Measurements from ENCODE around the gene FAM131B.
A peak's percentile ranks its signal among the peaks of the same experiment; 100 is the strongest.

FAM131B gene

GRCh38 chr7:143380646-143381426 is 18.3 kb upstream of the FAM131B start, which contains the start of gene ZYX:
Gene ZYX (plus strand): TSS chr7:143381345. CDS start chr7:143381572, 227 bp downstream.
- Histone ChIP-seq H3K4me2 (ENCODE audit: insufficient read depth, low read length) (peak within 1 kb of the TSS; percentile 100), H3K4me1 (ENCODE audit: insufficient read depth, low read length) (peaks cover 29% of the 10 kb centered on the region), H3K9ac (ENCODE audit: low read depth, low read length) (peak within 1 kb of the TSS; percentile 89), H3K4me3 (ENCODE audit: low read depth in 1 of 2, low read length in 2 of 2) (peak within 1 kb of the TSS; percentile 68 to 93), H2AFZ (ENCODE audit: low read depth, low read length) (peak within 1 kb of the TSS; percentile 98), H4K20me1 (ENCODE audit: insufficient read depth, low read length) (no peaks in the 10 kb centered on the region), H3K79me2 (ENCODE audit: insufficient read depth, low read length) (no peaks in the 10 kb centered on the region), H3K36me3 (ENCODE audit: insufficient read depth, low read length) (no peaks in the 10 kb centered on the region), H3K9me3 (ENCODE audit: insufficient read depth, low read length, severe bottlenecking) (no peaks in the 10 kb centered on the region), H3K27me3 (ENCODE audit: insufficient read depth, low read length, poor library complexity) (no peaks in the 10 kb centered on the region), H3K27ac (ENCODE audit: low read length) (peak within 1 kb of the TSS; percentile 20; the same call in 1 of the 2 replicates)
- DNase-seq (peak; percentile 75), ATAC-seq (ENCODE audit: insufficient read depth, low read depth) (peak; percentile 73)
- TF ChIP-seq CTCF (IDR thresholded peaks at IDR 0.05; ENCODE audit: borderline replicate concordance, extremely low read depth, low read length, poor library complexity, severe bottlenecking) = no peak
- TF ChIP-seq EZH2 (IDR thresholded peaks at IDR 0.05; ENCODE audit: borderline replicate concordance, low read depth, low read length, severe bottlenecking) = no peak

- DNase-seq (peak; percentile 85), ATAC-seq (ENCODE audit: insufficient read depth, low read depth) (peak; percentile 74)
- Histone ChIP-seq H3K4me3 (ENCODE audit: low read depth in 1 of 2, low read length in 2 of 2) (peak overlapping the region; percentile 68 to 93), H3K36me3 (ENCODE audit: insufficient read depth, low read length) (no peaks in the 10 kb centered on the region), H3K4me2 (ENCODE audit: insufficient read depth, low read length) (peak overlapping the region; percentile 100), H2AFZ (ENCODE audit: low read depth, low read length) (peak overlapping the region; percentile 98), H3K27ac (ENCODE audit: low read length) (peak overlapping the region; percentile 20; the same call in 1 of the 2 replicates), H3K27me3 (ENCODE audit: insufficient read depth, low read length, poor library complexity) (no peaks in the 10 kb centered on the region), H3K79me2 (ENCODE audit: insufficient read depth, low read length) (no peaks in the 10 kb centered on the region), H3K9ac (ENCODE audit: low read depth, low read length) (peak overlapping the region; percentile 89), H3K4me1 (ENCODE audit: insufficient read depth, low read length) (peaks cover 35% of the 10 kb centered on the region), H4K20me1 (ENCODE audit: insufficient read depth, low read length) (no peaks in the 10 kb centered on the region), H3K9me3 (ENCODE audit: insufficient read depth, low read length, severe bottlenecking) (no peaks in the 10 kb centered on the region)
- TF ChIP-seq CTCF (IDR thresholded peaks at IDR 0.05; ENCODE audit: borderline replicate concordance, extremely low read depth, low read length, poor library complexity, severe bottlenecking) = peak; percentile 86
- no peak for TF ChIP-seq EZH2 (IDR thresholded peaks at IDR 0.05; ENCODE audit: borderline replicate concordance, low read depth, low read length, severe bottlenecking)
These were observed 17.7 kb upstream of the FAM131B start for GRCh38 chr7:143380260-143380645.

- Histone ChIP-seq H4K20me1 (ENCODE audit: insufficient read depth, low read length) (no peaks in the 10 kb centered on the region), H3K36me3 (ENCODE audit: insufficient read depth, low read length) (no peaks in the 10 kb centered on the region), H3K4me2 (ENCODE audit: insufficient read depth, low read length) (peak overlapping the region; percentile 100), H2AFZ (ENCODE audit: low read depth, low read length) (peak overlapping the region; percentile 46; the same call in 1 of the 2 replicates), H3K4me1 (ENCODE audit: insufficient read depth, low read length) (peaks cover 40% of the 10 kb centered on the region), H3K9me3 (ENCODE audit: insufficient read depth, low read length, severe bottlenecking) (no peaks in the 10 kb centered on the region), H3K27ac (ENCODE audit: low read length) (no peak overlapping the region), H3K27me3 (ENCODE audit: insufficient read depth, low read length, poor library complexity) (no peaks in the 10 kb centered on the region), H3K4me3 (ENCODE audit: low read depth in 1 of 2, low read length in 2 of 2) (peak overlapping the region; percentile 68 to 93; a peak in 3 of 4 replicates), H3K79me2 (ENCODE audit: insufficient read depth, low read length) (no peaks in the 10 kb centered on the region), H3K9ac (ENCODE audit: low read depth, low read length) (peak overlapping the region; percentile 89; the same call in 1 of the 2 replicates)
- no peak for DNase-seq
- no peak for TF ChIP-seq EZH2 (IDR thresholded peaks at IDR 0.05; ENCODE audit: borderline replicate concordance, low read depth, low read length, severe bottlenecking)
- no peak for TF ChIP-seq CTCF (IDR thresholded peaks at IDR 0.05; ENCODE audit: borderline replicate concordance, extremely low read depth, low read length, poor library complexity, severe bottlenecking)
- ATAC-seq (ENCODE audit: insufficient read depth, low read depth) = no peak
These were observed 17.2 kb upstream of the FAM131B start for GRCh38 chr7:143379611-143380259.

Data from DND-41 (cell line).